ENCODE results near the gene CUTA. TPM values are rescaled to one million over a fixed set of nuclear protein-coding genes. Genes with fewer than 3 reads are reported as not detected.

Gene CUTA
- total RNA-seq, 4 donors from 2014 or later: 69.9 to 119 (median 93.2) TPM

GRCh38 chr6:33410050-33410710 lies 7.7 kb downstream of the CUTA start:
- peak overlapping the region; percentile 99 to 100 (median 99) for H3K27ac ChIP-seq
- H3K36me3 ChIP-seq: peaks cover 3 to 32% of the 10 kb centered on the region in 2 donors
- intact Hi-C loops (cut with DNase I; ENCODE audit: low total_unique reads) (loop anchor here (1.0 kb wide), 5 partner anchors 8 to 439 kb away; partner anchors contain the start of genes CUTA, KIFC1, PFDN6 and WDR46), in situ Hi-C loops (cut with MboI; ENCODE audit: low sequenced_read_pairs in 4 of 4) (loop anchor here in 1 of 4 donors (25.0 kb wide), 1 partner anchor 448 kb away; the partner anchor contains the start of genes BRD2 and HLA-DMA)
- H3K4me1 ChIP-seq: peaks cover 9 to 18% of the 10 kb centered on the region in 2 donors
- no peaks in the 10 kb centered on the region for H3K9me3 ChIP-seq
- peak; percentile 96 to 97 for DNase-seq
- ATAC-seq: peak; percentile 87 to 88
- TF ChIP-seq CTCF (IDR thresholded peaks at IDR 0.05 in 4 of 5, conservative IDR thresholded peaks at IDR 0.05 in 1 of 5) (no peak), POLR2A (IDR thresholded peaks at IDR 0.05) (peak; percentile 54 to 73)
- peak overlapping the region; percentile 70 to 100 (median 98) for H3K4me3 ChIP-seq
- no peaks in the 10 kb centered on the region for H3K27me3 ChIP-seq

- intact Hi-C loops (cut with DNase I; ENCODE audit: low total_unique reads) (no loop called here), in situ Hi-C loops (cut with MboI; ENCODE audit: low sequenced_read_pairs in 4 of 4) (loop anchor here in 1 of 4 donors (25.0 kb wide), 1 partner anchor 445 kb away; the partner anchor contains the start of genes BRD2 and HLA-DMA)
- H3K4me1 ChIP-seq: peaks cover 9 to 14% of the 10 kb centered on the region in 2 donors
Measured at GRCh38 chr6:33407132-33407718, 10.7 kb downstream of the CUTA start.

GRCh38 chr6:33406126-33406525 lies 11.8 kb downstream of the CUTA start:
- DNase-seq (no peak), ATAC-seq (no peak)
- peaks cover 0 to 7% of the 10 kb centered on the region in 2 donors for H3K4me1 ChIP-seq
- H3K9me3 ChIP-seq: no peaks in the 10 kb centered on the region
- H3K27me3 ChIP-seq: no peaks in the 10 kb centered on the region
- no peak overlapping the region for H3K27ac ChIP-seq
- TF ChIP-seq POLR2A (IDR thresholded peaks at IDR 0.05): no peak
- no peak for TF ChIP-seq CTCF (IDR thresholded peaks at IDR 0.05 in 4 of 5, conservative IDR thresholded peaks at IDR 0.05 in 1 of 5)
- H3K36me3 ChIP-seq: no peaks in the 10 kb centered on the region
- in situ Hi-C loops (cut with MboI; ENCODE audit: low sequenced_read_pairs in 4 of 4) (loop anchor here in 1 of 4 donors (25.0 kb wide), 1 partner anchor 444 kb away; the partner anchor contains the start of genes BRD2 and HLA-DMA), intact Hi-C loops (cut with DNase I; ENCODE audit: low total_unique reads) (no loop called here)
- no peak overlapping the region for H3K4me3 ChIP-seq

More at GRCh38 chr6:33407132-33407718, 10.7 kb downstream of the CUTA start:
- no peaks in the 10 kb centered on the region for H3K9me3 ChIP-seq
- TF ChIP-seq CTCF (IDR thresholded peaks at IDR 0.05 in 4 of 5, conservative IDR thresholded peaks at IDR 0.05 in 1 of 5): no peak
- no peak for TF ChIP-seq POLR2A (IDR thresholded peaks at IDR 0.05)
- no peak overlapping the region for H3K4me3 ChIP-seq
- DNase-seq: no peak
- ATAC-seq: no peak
- no peak overlapping the region for H3K27ac ChIP-seq
- H3K27me3 ChIP-seq: no peaks in the 10 kb centered on the region
- H3K36me3 ChIP-seq: peaks cover 0 to 2% of the 10 kb centered on the region in 2 donors

- H3K27ac ChIP-seq: no peak overlapping the region
- TF ChIP-seq POLR2A (IDR thresholded peaks at IDR 0.05) (no peak), CTCF (IDR thresholded peaks at IDR 0.05 in 4 of 5, conservative IDR thresholded peaks at IDR 0.05 in 1 of 5) (no peak)
- DNase-seq: no peak
- in situ Hi-C loops (cut with MboI; ENCODE audit: low sequenced_read_pairs in 4 of 4): loop anchor here in 1 of 4 donors (25.0 kb wide), 1 partner anchor 443 kb away; the partner anchor contains the start of genes BRD2 and HLA-DMA
- intact Hi-C loops (cut with DNase I; ENCODE audit: low total_unique reads): no loop called here
- H3K36me3 ChIP-seq: no peaks in the 10 kb centered on the region
- H3K9me3 ChIP-seq: no peaks in the 10 kb centered on the region
- H3K4me3 ChIP-seq: no peak overlapping the region
- H3K27me3 ChIP-seq: no peaks in the 10 kb centered on the region
- no peak for ATAC-seq
- H3K4me1 ChIP-seq: peaks cover 0 to 7% of the 10 kb centered on the region in 2 donors
Measured at GRCh38 chr6:33405386-33405940, 12.4 kb downstream of the CUTA start.

All from gastrocnemius medialis (tissue), 4 donors.